ENCODE data around the gene KLHL7. TPM values are rescaled to one million over a fixed set of nuclear protein-coding genes. Genes with fewer than 3 reads are reported as not detected.
A peak's percentile ranks its signal among the peaks of the same experiment; 100 is the strongest.

The KLHL7 gene
- total RNA-seq: 29.1 TPM

GRCh38 chr7:23105644-23106056 is at the start of gene KLHL7:
Gene KLHL7 (plus strand): TSS chr7:23105785. CDS start chr7:23106027, 242 bp downstream.
- ATAC-seq: peak; percentile 100
- DNase-seq (ENCODE audit: low spot score): peak; percentile 98
- intact Hi-C loops (cut with DNase I): no loop called here

- intact Hi-C loops (cut with DNase I): loop anchor here (10.0 kb wide), 1 partner anchor 504 kb away; no protein-coding TSS in a partner anchor
- ATAC-seq (no peak), DNase-seq (ENCODE audit: low spot score) (no peak)
Measured at GRCh38 chr7:23058408-23059096, 47.0 kb upstream of the KLHL7 start.

GRCh38 chr7:23061327-23061726 is 44.3 kb upstream of the KLHL7 start:
- intact Hi-C loops (cut with DNase I): no loop called here
- ATAC-seq (no peak), DNase-seq (ENCODE audit: low spot score) (no peak)

GRCh38 chr7:23062452-23062851 is 43.1 kb upstream of the KLHL7 start:
- ATAC-seq (no peak), DNase-seq (ENCODE audit: low spot score) (no peak)
- intact Hi-C loops (cut with DNase I): no loop called here

- no peak for ATAC-seq
- intact Hi-C loops (cut with DNase I): no loop called here
- no peak for DNase-seq (ENCODE audit: low spot score)
Measured at GRCh38 chr7:23065974-23066373, 39.6 kb upstream of the KLHL7 start.

GRCh38 chr7:23067271-23067670 is 38.3 kb upstream of the KLHL7 start:
- intact Hi-C loops (cut with DNase I): no loop called here
- no peak for ATAC-seq
- no peak for DNase-seq (ENCODE audit: low spot score)

GRCh38 chr7:23072048-23072447 is 33.5 kb upstream of the KLHL7 start:
- intact Hi-C loops (cut with DNase I): no loop called here
- DNase-seq (ENCODE audit: low spot score) (no peak), ATAC-seq (no peak)

- DNase-seq (ENCODE audit: low spot score) (no peak), ATAC-seq (no peak)
- intact Hi-C loops (cut with DNase I): no loop called here
Measured at GRCh38 chr7:23072922-23073321, 32.7 kb upstream of the KLHL7 start.

GRCh38 chr7:23074443-23075261 is 30.9 kb upstream of the KLHL7 start:
- no peak for ATAC-seq
- DNase-seq (ENCODE audit: low spot score): no peak
- intact Hi-C loops (cut with DNase I): no loop called here

GRCh38 chr7:23075571-23075970 is 30.0 kb upstream of the KLHL7 start:
- no peak for DNase-seq (ENCODE audit: low spot score)
- ATAC-seq: no peak
- intact Hi-C loops (cut with DNase I): no loop called here

GRCh38 chr7:23076772-23077171 is 28.8 kb upstream of the KLHL7 start:
- no peak for ATAC-seq
- DNase-seq (ENCODE audit: low spot score): no peak
- intact Hi-C loops (cut with DNase I): no loop called here

- intact Hi-C loops (cut with DNase I): no loop called here
- ATAC-seq: no peak
- no peak for DNase-seq (ENCODE audit: low spot score)
Measured at GRCh38 chr7:23093111-23093510, 12.5 kb upstream of the KLHL7 start.

GRCh38 chr7:23093546-23093945 is 12.0 kb upstream of the KLHL7 start:
- DNase-seq (ENCODE audit: low spot score) (no peak), ATAC-seq (no peak)
- intact Hi-C loops (cut with DNase I): no loop called here

GRCh38 chr7:23096518-23097290 is 8.9 kb upstream of the KLHL7 start:
- DNase-seq (ENCODE audit: low spot score): no peak
- peak; percentile 45 for ATAC-seq
- intact Hi-C loops (cut with DNase I): no loop called here

GRCh38 chr7:23098029-23098428 is 7.6 kb upstream of the KLHL7 start:
- ATAC-seq: peak; percentile 20
- DNase-seq (ENCODE audit: low spot score): no peak
- intact Hi-C loops (cut with DNase I): no loop called here

- DNase-seq (ENCODE audit: low spot score) (no peak), ATAC-seq (no peak)
- intact Hi-C loops (cut with DNase I): no loop called here
Measured at GRCh38 chr7:23098460-23098859, 7.1 kb upstream of the KLHL7 start.

- DNase-seq (ENCODE audit: low spot score) (no peak), ATAC-seq (no peak)
- intact Hi-C loops (cut with DNase I): no loop called here
Measured at GRCh38 chr7:23100697-23101096, 4.9 kb upstream of the KLHL7 start.

- DNase-seq (ENCODE audit: low spot score): no peak
- intact Hi-C loops (cut with DNase I): no loop called here
- peak; percentile 8 for ATAC-seq
Measured at GRCh38 chr7:23105086-23105643, 420 bp upstream of the KLHL7 start.

- peak; percentile 80 for ATAC-seq
- intact Hi-C loops (cut with DNase I): no loop called here
- no peak for DNase-seq (ENCODE audit: low spot score)
Measured at GRCh38 chr7:23106057-23106822, 655 bp downstream of the KLHL7 start.
